ENCODE data around the gene RNF144A. TPM values are rescaled to one million over a fixed set of nuclear protein-coding genes. Genes with fewer than 3 reads are reported as not detected.

Gene RNF144A
- total RNA-seq, 1 experiment from 2014 or later = 13.6 TPM

GRCh38 chr2:6977786-6978185, 60.6 kb downstream of the RNF144A start:
- peaks cover 34% of the 10 kb centered on the region for H3K36me3 Mint-ChIP-seq
- DNase-seq (ENCODE audit: low spot score) = no peak
- peaks cover 38% of the 10 kb centered on the region for H3K9me3 Mint-ChIP-seq
- no peak overlapping the region for H3K27ac Mint-ChIP-seq
- H3K27me3 Mint-ChIP-seq (ENCODE audit: low read depth) = no peaks in the 10 kb centered on the region; the same call in 1 of the 2 replicates
- CTCF ChIA-PET = no interaction called here
- TF ChIP-seq NFYB (CRISPR knock-in tag; conservative IDR thresholded peaks at IDR 0.05; ENCODE audit: low read depth) (no peak), NFE2L1 (CRISPR knock-in tag; IDR thresholded peaks at IDR 0.05) (no peak), ATF3 (CRISPR knock-in tag; conservative IDR thresholded peaks at IDR 0.05) (no peak), ZNF671 (CRISPR knock-in tag; IDR thresholded peaks at IDR 0.05) (no peak), ZBTB21 (CRISPR knock-in tag; IDR thresholded peaks at IDR 0.05; ENCODE audit: borderline replicate concordance) (no peak), JUN (CRISPR knock-in tag; IDR thresholded peaks at IDR 0.05) (no peak), PRRX2 (CRISPR knock-in tag; IDR thresholded peaks at IDR 0.05) (no peak), TP53 (CRISPR knock-in tag; IDR thresholded peaks at IDR 0.05) (no peak), ZNF425 (CRISPR knock-in tag; conservative IDR thresholded peaks at IDR 0.05) (no peak), RELA (CRISPR knock-in tag; IDR thresholded peaks at IDR 0.05; ENCODE audit: borderline replicate concordance) (no peak)
- POLR2A ChIA-PET = no interaction called here
- no peak overlapping the region for H3K4me3 Mint-ChIP-seq
- no peak for ATAC-seq
- no peaks in the 10 kb centered on the region for H3K4me1 Mint-ChIP-seq

- Mint-ChIP-seq H3K4me3 (no peak overlapping the region), H3K27ac (no peak overlapping the region)
- no peak for TF ChIP-seq JAZF1 (CRISPR knock-in tag; IDR thresholded peaks at IDR 0.05)
- TF ChIP-seq CTCF (IDR thresholded peaks at IDR 0.05) = no peak
- TF ChIP-seq SMAD3 (CRISPR knock-in tag; IDR thresholded peaks at IDR 0.05; ENCODE audit: borderline replicate concordance) = no peak
- TF ChIP-seq RORB (CRISPR knock-in tag; IDR thresholded peaks at IDR 0.05) = no peak
- no peak for TF ChIP-seq ATF6 (CRISPR knock-in tag; IDR thresholded peaks at IDR 0.05)
- TF ChIP-seq AFF4 (CRISPR knock-in tag; IDR thresholded peaks at IDR 0.05; ENCODE audit: borderline replicate concordance) = no peak
- no peak for TF ChIP-seq SOX15 (CRISPR knock-in tag; IDR thresholded peaks at IDR 0.05)
- TF ChIP-seq ZNF232 (CRISPR knock-in tag; IDR thresholded peaks at IDR 0.05) = no peak
- TF ChIP-seq JUN (CRISPR knock-in tag; IDR thresholded peaks at IDR 0.05) = no peak
- no peak for TF ChIP-seq ELF4 (CRISPR knock-in tag; IDR thresholded peaks at IDR 0.05; ENCODE audit: low read depth)
- no peak for TF ChIP-seq E2F1 (CRISPR knock-in tag; IDR thresholded peaks at IDR 0.05)
- no peak for TF ChIP-seq STAT6 (CRISPR knock-in tag; conservative IDR thresholded peaks at IDR 0.05; ENCODE audit: low read depth)
- TF ChIP-seq FOXK1 (CRISPR knock-in tag; IDR thresholded peaks at IDR 0.05) = no peak
These were observed 61.8 kb downstream of the RNF144A start for GRCh38 chr2:6978991-6979390.

More at GRCh38 chr2:6978991-6979390, 61.8 kb downstream of the RNF144A start:
- Mint-ChIP-seq H3K27me3 (ENCODE audit: low read depth) (no peaks in the 10 kb centered on the region; the same call in 1 of the 2 replicates), H3K9me3 (peaks cover 38% of the 10 kb centered on the region), H3K36me3 (peaks cover 34% of the 10 kb centered on the region), H3K4me1 (peaks cover 11% of the 10 kb centered on the region)
- ChIA-PET CTCF (no interaction called here), POLR2A (no interaction called here)
- DNase-seq (ENCODE audit: low spot score) (no peak), ATAC-seq (no peak)
